ENCODE measurements around the gene ZNF83.
"Not testable (repeated sequence)": the region's sequence is repeated elsewhere in the genome, so short reads cannot be mapped to it uniquely, and the experiment has no call there.

ZNF83 gene

DNA sequence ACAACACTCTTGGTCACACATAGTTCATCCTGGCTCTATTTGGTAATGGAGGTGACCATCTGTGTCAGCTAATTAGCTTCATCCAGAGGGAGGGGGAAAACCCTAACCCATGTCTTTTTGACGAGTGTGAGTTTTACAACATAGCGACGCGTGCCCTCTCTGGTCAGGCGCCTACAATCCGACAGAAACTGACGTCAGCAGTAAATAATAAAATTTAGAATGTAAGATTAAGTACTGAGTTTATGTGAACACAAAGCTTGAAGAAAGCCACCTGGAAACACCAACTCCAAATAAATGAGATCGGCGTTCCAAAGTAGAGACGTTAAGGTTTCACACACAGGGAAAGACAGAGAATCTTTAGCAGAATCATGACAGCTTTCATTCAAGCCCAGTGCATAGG is 1.8 kb upstream of the ZNF83 start:
- DNase-seq (ENCODE audit: low read depth) = no peak

GRCh38 chr19:52638601-52639000 is 446 bp upstream of the ZNF83 start:
- DNase-seq (ENCODE audit: low read depth) = no peak

- no peak for DNase-seq (ENCODE audit: low read depth)
Observed at GRCh38 chr19:52635786-52636570, 2.2 kb downstream of the ZNF83 start.

GRCh38 chr19:52627441-52627840 is 10.7 kb downstream of the ZNF83 start:
- not testable (repeated sequence) for DNase-seq (ENCODE audit: low read depth)

- DNase-seq (ENCODE audit: low read depth) = no peak
Observed at GRCh38 chr19:52626915-52627314, 11.2 kb downstream of the ZNF83 start.

DNA sequence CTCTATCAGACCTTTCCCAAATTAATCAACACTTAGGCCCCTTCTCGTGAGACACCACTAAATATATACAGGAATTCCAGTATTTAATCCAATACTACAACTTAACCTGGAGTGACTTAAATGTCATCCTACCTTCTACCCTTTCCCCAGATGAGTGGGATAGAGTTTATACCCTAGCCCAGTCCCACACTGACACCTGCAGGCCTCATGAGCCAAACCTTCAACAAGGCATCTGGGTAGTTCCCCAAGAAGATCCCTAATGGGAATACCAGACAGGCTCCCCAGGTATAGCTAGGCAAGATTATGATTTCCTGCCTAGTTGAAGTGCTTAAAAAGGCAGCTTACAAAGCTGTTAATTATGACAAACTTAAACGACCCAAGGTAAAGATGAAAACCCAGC is 15.9 kb downstream of the ZNF83 start:
- no peak for DNase-seq (ENCODE audit: low read depth)

GRCh38 chr19:52621376-52621775 is 16.8 kb downstream of the ZNF83 start:
- no peak for DNase-seq (ENCODE audit: low read depth)

DNA sequence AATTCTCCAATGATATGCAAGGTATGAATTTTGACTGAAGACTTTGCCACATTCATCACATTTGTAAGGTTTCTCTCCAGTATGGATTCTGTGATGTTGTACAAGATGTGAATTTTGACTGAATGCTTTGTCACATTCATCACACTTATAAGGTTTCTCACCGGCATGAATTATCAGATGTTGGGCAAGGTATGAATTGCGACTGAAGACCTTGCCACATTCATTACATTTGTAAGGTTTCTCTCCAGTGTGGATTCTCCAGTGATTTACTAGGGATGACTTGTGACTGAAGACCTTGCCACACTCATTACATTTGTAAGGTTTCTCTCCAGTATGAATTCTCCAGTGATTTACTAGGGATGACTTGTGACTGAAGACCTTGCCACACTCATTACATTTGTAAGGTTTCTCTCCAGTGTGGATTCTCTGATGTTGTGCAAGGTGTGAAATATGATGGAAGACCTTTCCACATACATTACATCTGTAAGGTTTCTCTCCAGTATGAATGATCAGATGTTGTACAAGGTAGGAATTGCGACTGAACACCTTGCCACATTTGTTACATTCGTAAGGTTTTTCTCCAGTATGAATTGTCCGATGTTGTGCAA is 24.8 kb downstream of the ZNF83 start:
- DNase-seq (ENCODE audit: low read depth) = no peak

DNA sequence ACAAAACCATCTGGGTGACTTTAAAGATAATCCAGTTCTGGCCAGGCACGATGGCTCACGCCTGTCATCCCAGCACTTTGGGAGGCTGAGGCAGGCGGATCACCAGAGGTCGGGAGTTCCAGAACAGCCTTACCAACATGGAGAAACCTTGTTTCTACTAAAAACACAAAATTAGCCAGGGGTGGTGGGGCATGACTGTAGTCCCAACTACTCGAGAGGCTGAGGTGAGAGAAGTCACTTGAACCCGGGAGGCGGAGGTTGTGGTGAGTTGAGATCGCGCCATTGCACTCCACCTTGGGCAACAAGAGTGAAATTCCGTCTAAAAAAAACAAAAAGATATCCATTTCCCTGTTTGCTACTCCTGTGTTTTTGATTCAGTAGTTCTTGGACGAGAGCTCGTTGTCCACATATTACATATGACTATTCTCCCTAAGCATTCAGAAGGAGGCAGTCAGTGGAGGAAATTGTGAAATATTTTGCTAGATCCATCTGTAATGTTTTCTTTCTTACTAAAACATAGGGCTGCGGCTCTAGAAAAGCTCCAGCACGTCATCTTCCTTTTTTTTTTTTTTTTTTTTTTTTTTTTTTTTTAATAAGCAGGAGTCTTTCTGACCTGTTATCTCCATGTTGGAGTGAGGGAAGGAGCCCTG is 34.5 kb downstream of the ZNF83 start:
- DNase-seq (ENCODE audit: low read depth) = no peak

GRCh38 chr19:52602941-52603340 is 35.2 kb downstream of the ZNF83 start:
- DNase-seq (ENCODE audit: low read depth) = no peak

DNA sequence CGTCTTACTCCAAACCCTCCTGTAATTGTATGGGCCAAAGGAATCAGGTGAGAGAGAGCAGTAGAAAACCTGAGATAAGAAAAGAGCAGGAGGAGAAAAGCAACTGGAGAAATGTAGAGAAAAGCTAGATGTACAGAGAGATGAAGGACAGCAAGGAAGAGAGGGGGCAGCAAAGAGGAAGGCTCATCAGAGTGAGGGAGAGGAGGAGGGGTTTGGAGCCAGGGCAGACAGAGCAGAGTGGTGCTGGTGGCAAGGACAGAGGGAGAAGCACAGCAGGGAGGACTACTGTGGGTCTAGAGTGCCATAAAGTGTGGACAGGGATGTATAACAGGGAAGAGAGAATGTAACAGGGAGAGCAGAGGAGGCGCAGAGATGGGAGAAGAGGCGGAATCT is 36.2 kb downstream of the ZNF83 start:
- DNase-seq (ENCODE audit: low read depth) = not testable (repeated sequence)

- DNase-seq (ENCODE audit: low read depth) = peak; percentile 81
Observed at GRCh38 chr19:52601025-52601973, 36.9 kb downstream of the ZNF83 start.

- DNase-seq (ENCODE audit: low read depth) = no peak
Observed at GRCh38 chr19:52600639-52601024, 37.5 kb downstream of the ZNF83 start.

- no peak for DNase-seq (ENCODE audit: low read depth)
Observed at GRCh38 chr19:52599241-52599640, 38.9 kb downstream of the ZNF83 start.

DNA sequence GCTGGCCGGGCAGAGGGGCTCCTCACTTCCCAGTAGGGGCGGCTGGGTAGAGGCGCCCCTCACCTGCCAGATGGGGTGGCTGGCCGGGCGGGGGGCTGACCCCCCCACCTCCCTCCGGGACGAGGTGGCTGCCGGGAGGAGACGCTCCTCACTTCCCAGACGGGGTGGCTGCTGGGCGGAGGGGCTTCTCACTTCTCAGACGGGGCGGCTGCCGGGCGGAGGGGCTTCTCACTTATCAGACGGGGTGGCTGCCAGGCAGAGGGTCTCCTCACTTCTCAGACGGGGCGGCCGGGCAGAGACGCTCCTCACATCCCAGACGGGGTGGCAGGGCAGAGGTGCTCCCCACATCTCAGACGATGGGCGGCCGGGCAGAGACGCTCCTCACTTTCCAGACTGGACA is 44.7 kb downstream of the ZNF83 start:
- DNase-seq (ENCODE audit: low read depth) = not testable (repeated sequence)

DNA sequence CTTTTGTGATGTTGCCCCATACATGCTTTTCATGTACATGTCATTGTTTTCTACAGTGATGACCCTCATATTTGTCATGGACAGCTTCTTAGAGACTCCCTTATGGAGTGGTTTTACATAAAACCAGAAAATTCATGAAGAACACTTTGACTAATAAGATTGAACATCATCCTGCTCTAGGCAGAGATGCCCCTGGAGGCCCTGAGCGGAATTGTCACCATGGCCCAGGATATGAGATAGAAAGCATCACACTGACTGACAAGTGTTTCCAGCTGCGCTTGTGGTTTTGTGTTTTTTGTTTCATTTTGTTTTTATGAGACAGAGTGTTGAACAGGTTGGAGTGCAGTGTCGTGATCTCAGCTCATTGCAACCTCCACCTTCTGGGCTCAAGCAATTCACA is 45.9 kb downstream of the ZNF83 start:
- no peak for DNase-seq (ENCODE audit: low read depth)

DNA sequence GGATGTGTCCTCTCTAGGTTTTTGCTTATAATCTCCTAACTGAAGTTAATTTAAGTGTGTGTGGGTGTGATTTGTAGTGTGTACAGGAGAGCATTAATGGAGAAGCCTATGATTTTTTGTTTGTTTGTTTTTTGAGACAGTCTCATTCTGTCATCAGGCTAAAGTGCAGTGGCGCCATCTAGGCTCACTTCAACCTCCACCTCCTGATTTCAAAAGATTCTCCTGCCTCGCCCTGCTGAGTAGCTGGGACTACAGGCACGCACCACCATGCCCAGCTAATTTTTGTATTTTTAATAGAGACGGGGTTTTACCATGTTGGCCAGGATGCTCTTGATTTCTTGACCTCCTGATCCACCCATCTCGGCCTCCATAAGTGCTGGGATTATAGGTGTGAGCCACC is 47.4 kb downstream of the ZNF83 start:
- DNase-seq (ENCODE audit: low read depth) = no peak

- DNase-seq (ENCODE audit: low read depth) = no peak
Observed at GRCh38 chr19:52585604-52586003, 52.6 kb downstream of the ZNF83 start.

GRCh38 chr19:52584736-52585440 is 53.3 kb downstream of the ZNF83 start:
- no peak for DNase-seq (ENCODE audit: low read depth)

DNA sequence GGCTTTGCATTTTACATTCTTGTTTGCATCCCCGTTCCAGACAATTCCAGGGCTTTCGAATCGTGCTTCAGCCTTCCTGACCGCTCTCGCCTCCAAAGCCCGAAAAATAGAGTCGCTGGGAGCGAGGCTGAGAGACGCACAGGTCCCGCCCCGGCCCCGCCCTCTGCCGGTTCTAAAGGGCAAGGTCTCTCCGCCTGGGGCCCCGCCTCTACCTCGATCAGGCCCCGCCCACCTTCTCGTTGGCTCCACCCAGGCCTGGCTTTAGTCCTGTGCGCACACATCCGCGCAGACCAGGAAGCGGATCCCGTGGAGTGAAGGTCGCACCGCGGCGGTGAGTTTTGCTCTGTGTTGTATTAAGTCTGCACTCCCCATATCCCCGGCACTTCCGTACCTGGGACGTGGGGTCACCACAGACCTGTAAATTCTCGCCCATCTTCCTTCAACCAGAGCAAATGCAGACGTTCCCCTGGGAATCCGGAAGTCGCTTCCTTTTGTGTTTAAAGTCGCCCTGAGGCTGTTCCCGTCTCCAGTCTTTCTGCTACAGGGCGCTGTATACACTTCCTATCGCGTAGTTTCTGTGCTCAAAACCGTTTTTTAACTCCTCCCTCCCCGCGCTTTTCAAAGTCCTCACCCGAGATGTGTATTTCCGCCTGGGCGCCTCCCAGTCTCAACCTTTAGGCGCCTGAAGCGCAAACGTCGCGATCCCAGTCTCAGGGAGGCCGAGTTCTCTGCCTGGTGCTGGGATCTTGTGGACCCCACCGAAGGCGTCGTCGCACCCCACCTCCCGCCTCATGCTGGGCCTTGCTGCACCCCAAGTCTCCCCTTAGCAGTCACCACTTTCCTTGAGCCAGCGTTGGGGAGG is 67.9 kb downstream of the ZNF83 start, which contains the start of gene ZNF701:
Gene ZNF701 (plus strand): TSS at position 288 of the 862 bp plus-strand sequence. CDS start 3,861 bp downstream, outside the sequence.
- DNase-seq (ENCODE audit: low read depth) = peak; percentile 91

Measured in stimulated activated CD8-positive, alpha-beta memory T cell treated with anti-CD3 and anti-CD28 coated beads, Interleukin-15, amount 100 ng/mL, for 24 hours (primary cell).